Type B pancreatic cell (in vitro differentiated cells): ENCODE data around the gene OR8D2. TPM values are rescaled to one million over a fixed set of nuclear protein-coding genes. Genes with fewer than 3 reads are reported as not detected.

ENCODE experiments used
- DNase-seq: peaks from one replicate; pipeline ENCODE4 v3.0.0; 2021; ENCODE audit warnings: mixed read lengths; ENCODE audit not compliant: unreplicated experiment; ENCODE audit errors: extremely low spot score
- H3K27ac Mint-ChIP-seq: 2 replicates; pipeline ENCODE4 v1.8.0; 2021; ENCODE audit warnings: mild to moderate bottlenecking, mixed read lengths
- H3K27me3 Mint-ChIP-seq: 2 replicates; pipeline ENCODE4 v1.8.0; 2021; ENCODE audit warnings: mixed read lengths
- H3K36me3 Mint-ChIP-seq: 2 replicates; pipeline ENCODE4 v1.8.0; 2021; ENCODE audit warnings: mixed read lengths
- H3K4me1 Mint-ChIP-seq: one replicate; pipeline ENCODE4 v1.8.0; 2021; ENCODE audit warnings: mixed read lengths; ENCODE audit not compliant: unreplicated experiment
- H3K4me3 Mint-ChIP-seq: 2 replicates; pipeline ENCODE4 v1.8.0; 2021; ENCODE audit warnings: mild to moderate bottlenecking, mixed read lengths
- H3K9me3 Mint-ChIP-seq: 2 replicates; pipeline ENCODE4 v1.8.0; 2021; ENCODE audit warnings: mixed read lengths
- total RNA-seq: library from RNA; stranded (reverse); gene quantifications from 2 replicates; pipeline ENCODE4 v1.2.1, GENCODE V29; 2021; ENCODE audit warnings: low replicate concordance
- TF ChIP-seq, protein P1 (sequence below): fragments of 200-600 bp; sonication (generic); conservative IDR thresholded peaks from 2 replicates; pipeline ENCODE4 v1.5.0; 2021; ENCODE audit warnings: antibody characterized with exemption, mild to moderate bottlenecking

The OR8D2 gene
- total RNA-seq, 1 donor from 2014 or later, result not detected

DNA sequence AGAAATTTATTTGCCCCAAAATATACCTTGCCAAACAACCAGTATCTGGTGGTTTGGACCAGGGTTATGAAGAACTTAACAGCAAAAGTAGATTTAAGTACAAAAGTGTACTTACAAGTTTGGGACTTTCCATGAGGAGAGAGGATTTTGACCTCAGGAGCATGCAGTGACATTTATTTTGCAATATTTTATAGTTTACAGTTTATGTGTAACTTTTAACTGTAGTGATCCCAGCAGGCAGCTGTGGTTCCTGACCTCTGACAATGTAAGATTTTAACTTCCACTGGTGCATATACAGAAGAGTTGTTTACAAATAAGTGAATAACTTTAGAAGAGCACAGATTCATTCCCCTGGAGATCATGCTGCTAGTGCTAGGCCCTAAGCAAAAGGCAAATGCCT lies 12.9 kb downstream of the OR8D2 start:
- peaks cover 10% of the 10 kb centered on the region for H3K27me3 Mint-ChIP-seq
- H3K4me1 Mint-ChIP-seq, result no peaks in the 10 kb centered on the region
- TF ChIP-seq, protein P1, sequence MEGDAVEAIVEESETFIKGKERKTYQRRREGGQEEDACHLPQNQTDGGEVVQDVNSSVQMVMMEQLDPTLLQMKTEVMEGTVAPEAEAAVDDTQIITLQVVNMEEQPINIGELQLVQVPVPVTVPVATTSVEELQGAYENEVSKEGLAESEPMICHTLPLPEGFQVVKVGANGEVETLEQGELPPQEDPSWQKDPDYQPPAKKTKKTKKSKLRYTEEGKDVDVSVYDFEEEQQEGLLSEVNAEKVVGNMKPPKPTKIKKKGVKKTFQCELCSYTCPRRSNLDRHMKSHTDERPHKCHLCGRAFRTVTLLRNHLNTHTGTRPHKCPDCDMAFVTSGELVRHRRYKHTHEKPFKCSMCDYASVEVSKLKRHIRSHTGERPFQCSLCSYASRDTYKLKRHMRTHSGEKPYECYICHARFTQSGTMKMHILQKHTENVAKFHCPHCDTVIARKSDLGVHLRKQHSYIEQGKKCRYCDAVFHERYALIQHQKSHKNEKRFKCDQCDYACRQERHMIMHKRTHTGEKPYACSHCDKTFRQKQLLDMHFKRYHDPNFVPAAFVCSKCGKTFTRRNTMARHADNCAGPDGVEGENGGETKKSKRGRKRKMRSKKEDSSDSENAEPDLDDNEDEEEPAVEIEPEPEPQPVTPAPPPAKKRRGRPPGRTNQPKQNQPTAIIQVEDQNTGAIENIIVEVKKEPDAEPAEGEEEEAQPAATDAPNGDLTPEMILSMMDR, result no peak
- H3K27ac Mint-ChIP-seq, result no peak overlapping the region
- no peaks in the 10 kb centered on the region for H3K9me3 Mint-ChIP-seq
- H3K4me3 Mint-ChIP-seq, result no peak overlapping the region
- H3K36me3 Mint-ChIP-seq, result no peaks in the 10 kb centered on the region
- no peak for DNase-seq

DNA sequence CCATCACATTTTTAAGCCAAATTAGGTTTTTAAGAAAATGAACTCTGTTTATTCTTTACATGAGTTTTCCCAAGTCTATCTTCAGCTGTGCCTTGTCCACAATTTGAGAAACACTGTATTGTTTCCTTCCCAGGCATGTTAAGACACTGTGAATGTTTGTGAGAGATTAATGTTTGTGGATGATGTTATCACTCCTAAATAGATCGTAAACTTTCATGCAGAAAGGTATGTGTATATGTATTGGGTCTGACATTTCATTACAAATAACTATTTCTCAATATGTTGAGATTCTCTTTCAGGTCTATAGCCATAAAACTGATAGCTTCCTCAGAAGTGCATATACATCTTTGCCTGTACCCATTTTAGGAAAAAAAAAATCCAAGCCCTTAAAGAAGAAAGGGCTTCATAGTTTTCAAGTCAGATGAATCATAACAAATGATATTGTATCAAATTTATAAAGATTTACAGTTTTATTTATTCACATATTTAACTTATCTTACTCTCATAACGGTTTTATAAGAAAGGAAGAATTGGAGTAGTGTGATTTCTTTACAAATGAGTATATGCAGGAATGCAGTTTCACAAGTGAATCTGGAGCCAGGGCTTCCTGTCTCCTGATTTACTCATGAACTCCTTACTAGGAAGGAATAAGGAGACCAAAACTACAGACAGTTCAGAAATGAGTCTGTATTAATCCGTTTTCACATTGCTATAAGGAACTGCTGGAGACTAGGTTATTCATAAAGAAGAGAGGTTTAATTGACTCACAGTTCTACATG lies 17.5 kb downstream of the OR8D2 start:
- Mint-ChIP-seq H3K36me3 (no peaks in the 10 kb centered on the region), H3K4me1 (no peaks in the 10 kb centered on the region), H3K4me3 (no peak overlapping the region), H3K27ac (no peak overlapping the region), H3K27me3 (no peaks in the 10 kb centered on the region), H3K9me3 (no peaks in the 10 kb centered on the region)
- TF ChIP-seq, protein P1, result no peak
- no peak for DNase-seq

GRCh38 chr11:124301548-124301947 lies 18.4 kb downstream of the OR8D2 start:
- no peak overlapping the region for H3K27ac Mint-ChIP-seq
- no peaks in the 10 kb centered on the region for H3K9me3 Mint-ChIP-seq
- no peak for DNase-seq

GRCh38 chr11:124297921-124298320 lies 22.1 kb downstream of the OR8D2 start:
- Mint-ChIP-seq H3K4me1 (no peaks in the 10 kb centered on the region), H3K9me3 (no peaks in the 10 kb centered on the region), H3K27me3 (no peaks in the 10 kb centered on the region), H3K36me3 (no peaks in the 10 kb centered on the region), H3K4me3 (no peak overlapping the region), H3K27ac (no peak overlapping the region)
- TF ChIP-seq, protein P1, result no peak
- no peak for DNase-seq

More at GRCh38 chr11:124301548-124301947, 18.4 kb downstream of the OR8D2 start:
- Mint-ChIP-seq H3K27me3 (no peaks in the 10 kb centered on the region), H3K36me3 (no peaks in the 10 kb centered on the region), H3K4me3 (no peak overlapping the region), H3K4me1 (no peaks in the 10 kb centered on the region)
- TF ChIP-seq, protein P1, result no peak

DNA sequence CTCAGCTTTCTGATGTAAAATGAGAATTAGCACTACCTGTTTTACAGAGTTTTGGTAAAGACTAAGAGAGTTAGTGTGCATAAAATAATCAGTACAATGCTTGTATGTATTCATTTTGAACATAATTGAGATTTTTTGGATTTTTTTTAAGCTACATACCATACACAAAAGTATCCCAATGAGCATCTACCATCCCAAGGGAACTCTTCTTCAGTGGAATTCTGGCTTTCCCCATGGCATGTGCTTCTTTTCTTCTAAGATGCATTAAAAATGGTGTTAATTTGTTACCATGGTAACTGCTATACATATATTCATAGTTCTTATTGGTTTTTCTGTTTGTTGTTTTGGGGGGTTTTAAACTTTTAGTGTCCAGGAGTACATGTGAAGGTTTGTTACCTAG lies 24.0 kb downstream of the OR8D2 start:
- TF ChIP-seq, protein P1, result no peak
- H3K4me3 Mint-ChIP-seq, result no peak overlapping the region
- no peaks in the 10 kb centered on the region for H3K4me1 Mint-ChIP-seq
- DNase-seq, result no peak
- no peaks in the 10 kb centered on the region for H3K9me3 Mint-ChIP-seq
- no peaks in the 10 kb centered on the region for H3K36me3 Mint-ChIP-seq
- no peaks in the 10 kb centered on the region for H3K27me3 Mint-ChIP-seq
- H3K27ac Mint-ChIP-seq, result no peak overlapping the region
